ENCODE results near the gene ELOVL5. TPM values are rescaled to one million over a fixed set of nuclear protein-coding genes. Genes with fewer than 3 reads are reported as not detected.

ELOVL5 gene
- total and polyA plus RNA-seq, 2 experiments from 2014 or later: 83.3 to 180 TPM

DNA sequence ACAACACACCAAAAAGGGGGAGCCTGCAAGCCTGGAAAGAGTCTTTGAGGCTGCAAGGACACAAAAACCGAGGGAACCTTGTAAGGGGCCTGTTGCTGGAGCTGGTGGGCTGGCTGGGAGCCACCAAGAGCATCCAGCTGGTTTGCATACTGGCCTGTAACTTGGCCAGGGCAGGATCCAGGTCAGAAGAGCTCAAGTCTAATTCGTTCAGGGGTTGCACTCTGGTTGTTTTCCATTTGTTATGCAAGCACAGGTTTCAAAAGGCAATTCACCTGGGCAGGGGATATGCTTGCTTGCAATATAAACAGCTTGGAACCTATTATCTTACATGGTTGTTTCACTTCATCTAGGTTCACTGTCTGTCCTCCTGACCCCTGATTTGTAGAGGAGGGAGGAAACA lies 101.8 kb downstream of the ELOVL5 start (continued):
- TF ChIP-seq, protein P1, sequence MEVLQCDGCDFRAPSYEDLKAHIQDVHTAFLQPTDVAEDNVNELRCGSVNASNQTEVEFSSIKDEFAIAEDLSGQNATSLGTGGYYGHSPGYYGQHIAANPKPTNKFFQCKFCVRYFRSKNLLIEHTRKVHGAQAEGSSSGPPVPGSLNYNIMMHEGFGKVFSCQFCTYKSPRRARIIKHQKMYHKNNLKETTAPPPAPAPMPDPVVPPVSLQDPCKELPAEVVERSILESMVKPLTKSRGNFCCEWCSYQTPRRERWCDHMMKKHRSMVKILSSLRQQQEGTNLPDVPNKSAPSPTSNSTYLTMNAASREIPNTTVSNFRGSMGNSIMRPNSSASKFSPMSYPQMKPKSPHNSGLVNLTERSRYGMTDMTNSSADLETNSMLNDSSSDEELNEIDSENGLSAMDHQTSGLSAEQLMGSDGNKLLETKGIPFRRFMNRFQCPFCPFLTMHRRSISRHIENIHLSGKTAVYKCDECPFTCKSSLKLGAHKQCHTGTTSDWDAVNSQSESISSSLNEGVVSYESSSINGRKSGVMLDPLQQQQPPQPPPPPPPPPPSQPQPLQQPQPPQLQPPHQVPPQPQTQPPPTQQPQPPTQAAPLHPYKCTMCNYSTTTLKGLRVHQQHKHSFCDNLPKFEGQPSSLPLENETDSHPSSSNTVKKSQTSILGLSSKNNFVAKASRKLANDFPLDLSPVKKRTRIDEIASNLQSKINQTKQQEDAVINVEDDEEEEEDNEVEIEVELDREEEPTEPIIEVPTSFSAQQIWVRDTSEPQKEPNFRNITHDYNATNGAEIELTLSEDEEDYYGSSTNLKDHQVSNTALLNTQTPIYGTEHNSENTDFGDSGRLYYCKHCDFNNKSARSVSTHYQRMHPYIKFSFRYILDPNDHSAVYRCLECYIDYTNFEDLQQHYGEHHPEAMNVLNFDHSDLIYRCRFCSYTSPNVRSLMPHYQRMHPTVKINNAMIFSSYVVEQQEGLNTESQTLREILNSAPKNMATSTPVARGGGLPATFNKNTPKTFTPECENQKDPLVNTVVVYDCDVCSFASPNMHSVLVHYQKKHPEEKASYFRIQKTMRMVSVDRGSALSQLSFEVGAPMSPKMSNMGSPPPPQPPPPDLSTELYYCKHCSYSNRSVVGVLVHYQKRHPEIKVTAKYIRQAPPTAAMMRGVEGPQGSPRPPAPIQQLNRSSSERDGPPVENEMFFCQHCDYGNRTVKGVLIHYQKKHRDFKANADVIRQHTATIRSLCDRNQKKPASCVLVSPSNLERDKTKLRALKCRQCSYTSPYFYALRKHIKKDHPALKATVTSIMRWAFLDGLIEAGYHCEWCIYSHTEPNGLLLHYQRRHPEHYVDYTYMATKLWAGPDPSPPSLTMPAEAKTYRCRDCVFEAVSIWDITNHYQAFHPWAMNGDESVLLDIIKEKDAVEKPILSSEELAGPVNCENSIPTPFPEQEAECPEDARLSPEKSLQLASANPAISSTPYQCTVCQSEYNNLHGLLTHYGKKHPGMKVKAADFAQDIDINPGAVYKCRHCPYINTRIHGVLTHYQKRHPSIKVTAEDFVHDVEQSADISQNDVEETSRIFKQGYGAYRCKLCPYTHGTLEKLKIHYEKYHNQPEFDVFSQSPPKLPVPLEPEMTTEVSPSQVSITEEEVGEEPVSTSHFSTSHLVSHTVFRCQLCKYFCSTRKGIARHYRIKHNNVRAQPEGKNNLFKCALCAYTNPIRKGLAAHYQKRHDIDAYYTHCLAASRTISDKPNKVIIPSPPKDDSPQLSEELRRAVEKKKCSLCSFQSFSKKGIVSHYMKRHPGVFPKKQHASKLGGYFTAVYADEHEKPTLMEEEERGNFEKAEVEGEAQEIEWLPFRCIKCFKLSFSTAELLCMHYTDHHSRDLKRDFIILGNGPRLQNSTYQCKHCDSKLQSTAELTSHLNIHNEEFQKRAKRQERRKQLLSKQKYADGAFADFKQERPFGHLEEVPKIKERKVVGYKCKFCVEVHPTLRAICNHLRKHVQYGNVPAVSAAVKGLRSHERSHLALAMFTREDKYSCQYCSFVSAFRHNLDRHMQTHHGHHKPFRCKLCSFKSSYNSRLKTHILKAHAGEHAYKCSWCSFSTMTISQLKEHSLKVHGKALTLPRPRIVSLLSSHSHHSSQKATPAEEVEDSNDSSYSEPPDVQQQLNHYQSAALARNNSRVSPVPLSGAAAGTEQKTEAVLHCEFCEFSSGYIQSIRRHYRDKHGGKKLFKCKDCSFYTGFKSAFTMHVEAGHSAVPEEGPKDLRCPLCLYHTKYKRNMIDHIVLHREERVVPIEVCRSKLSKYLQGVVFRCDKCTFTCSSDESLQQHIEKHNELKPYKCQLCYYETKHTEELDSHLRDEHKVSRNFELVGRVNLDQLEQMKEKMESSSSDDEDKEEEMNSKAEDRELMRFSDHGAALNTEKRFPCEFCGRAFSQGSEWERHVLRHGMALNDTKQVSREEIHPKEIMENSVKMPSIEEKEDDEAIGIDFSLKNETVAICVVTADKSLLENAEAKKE (CRISPR knock-in tag; IDR thresholded peaks at IDR 0.05): no peak
- TF ChIP-seq CREB1 (CRISPR knock-in tag; IDR thresholded peaks at IDR 0.05; ENCODE audit: low read depth): no peak
- TF ChIP-seq POLR2AphosphoS5 (IDR thresholded peaks at IDR 0.05; ENCODE audit: low read depth): no peak

DNA sequence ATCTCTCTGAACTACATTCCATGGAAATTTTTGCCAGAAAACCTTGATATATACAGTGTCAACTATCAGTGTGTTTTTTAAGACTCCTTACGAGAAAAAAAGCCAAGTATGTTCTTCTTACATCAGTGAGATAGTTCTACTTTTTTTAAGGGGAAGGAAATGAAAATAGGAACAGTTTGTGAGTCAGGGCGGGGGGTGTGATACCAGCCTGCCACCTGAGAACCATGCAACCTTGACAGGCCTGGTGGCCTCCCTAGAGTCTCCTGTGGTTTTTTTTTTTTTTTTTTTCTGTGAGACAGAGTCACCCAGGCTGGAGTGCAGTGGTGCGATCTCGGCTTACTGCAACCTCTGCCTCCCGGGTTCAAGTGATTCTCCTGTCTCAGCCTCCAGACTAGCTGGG lies 103.8 kb downstream of the ELOVL5 start:
- ATAC-seq: no peak
- no peak for DNase-seq (ENCODE audit: low spot score)
- no peak for TF ChIP-seq EZH2 (IDR thresholded peaks at IDR 0.05; ENCODE audit: low read depth, unreplicated experiment)
- TF ChIP-seq STAT1 (IDR thresholded peaks at IDR 0.05; ENCODE audit: unreplicated experiment): no peak
- TF ChIP-seq, protein P1 (CRISPR knock-in tag; IDR thresholded peaks at IDR 0.05): no peak
- TF ChIP-seq, protein P2, sequence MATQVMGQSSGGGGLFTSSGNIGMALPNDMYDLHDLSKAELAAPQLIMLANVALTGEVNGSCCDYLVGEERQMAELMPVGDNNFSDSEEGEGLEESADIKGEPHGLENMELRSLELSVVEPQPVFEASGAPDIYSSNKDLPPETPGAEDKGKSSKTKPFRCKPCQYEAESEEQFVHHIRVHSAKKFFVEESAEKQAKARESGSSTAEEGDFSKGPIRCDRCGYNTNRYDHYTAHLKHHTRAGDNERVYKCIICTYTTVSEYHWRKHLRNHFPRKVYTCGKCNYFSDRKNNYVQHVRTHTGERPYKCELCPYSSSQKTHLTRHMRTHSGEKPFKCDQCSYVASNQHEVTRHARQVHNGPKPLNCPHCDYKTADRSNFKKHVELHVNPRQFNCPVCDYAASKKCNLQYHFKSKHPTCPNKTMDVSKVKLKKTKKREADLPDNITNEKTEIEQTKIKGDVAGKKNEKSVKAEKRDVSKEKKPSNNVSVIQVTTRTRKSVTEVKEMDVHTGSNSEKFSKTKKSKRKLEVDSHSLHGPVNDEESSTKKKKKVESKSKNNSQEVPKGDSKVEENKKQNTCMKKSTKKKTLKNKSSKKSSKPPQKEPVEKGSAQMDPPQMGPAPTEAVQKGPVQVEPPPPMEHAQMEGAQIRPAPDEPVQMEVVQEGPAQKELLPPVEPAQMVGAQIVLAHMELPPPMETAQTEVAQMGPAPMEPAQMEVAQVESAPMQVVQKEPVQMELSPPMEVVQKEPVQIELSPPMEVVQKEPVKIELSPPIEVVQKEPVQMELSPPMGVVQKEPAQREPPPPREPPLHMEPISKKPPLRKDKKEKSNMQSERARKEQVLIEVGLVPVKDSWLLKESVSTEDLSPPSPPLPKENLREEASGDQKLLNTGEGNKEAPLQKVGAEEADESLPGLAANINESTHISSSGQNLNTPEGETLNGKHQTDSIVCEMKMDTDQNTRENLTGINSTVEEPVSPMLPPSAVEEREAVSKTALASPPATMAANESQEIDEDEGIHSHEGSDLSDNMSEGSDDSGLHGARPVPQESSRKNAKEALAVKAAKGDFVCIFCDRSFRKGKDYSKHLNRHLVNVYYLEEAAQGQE (IDR thresholded peaks at IDR 0.05; ENCODE audit: unreplicated experiment): no peak

More for the DNA sequence above, 103.8 kb downstream of the ELOVL5 start:
- Mint-ChIP-seq H3K27ac (no peak overlapping the region), H3K4me1 (peaks cover 7% of the 10 kb centered on the region; the same call in 1 of the 3 replicates), H3K4me3 (no peak overlapping the region), H3K9me3 (0 out of 3 replicates have a peak, but pooled peaks cover 6% of the 10 kb centered on the region), H3K27me3 (ENCODE audit: insufficient read depth, low read depth, poor library complexity) (no peaks in the 10 kb centered on the region), H3K36me3 (ENCODE audit: low read depth) (no peaks in the 10 kb centered on the region)
- Histone ChIP-seq H3K27ac (ENCODE audit: low read depth) (no peak overlapping the region), H3K4me1 (ENCODE audit: insufficient read depth) (no peaks in the 10 kb centered on the region), H3K27me3 (ENCODE audit: insufficient read depth) (no peaks in the 10 kb centered on the region), H2AFZ (no peak overlapping the region), H3K79me2 (replicated peaks; ENCODE audit: insufficient read depth) (no peaks in the 10 kb centered on the region), H3K36me3 (ENCODE audit: insufficient read depth) (0 out of 2 replicates have a peak, but pooled peaks cover 5% of the 10 kb centered on the region), H3K4me3 (no peak overlapping the region), H3F3A (replicated peaks; ENCODE audit: low read depth) (no peaks in the 10 kb centered on the region), H4K20me1 (replicated peaks; ENCODE audit: insufficient read depth) (no peaks in the 10 kb centered on the region; the same call in 1 of the 2 replicates), H3K9me2 (ENCODE audit: insufficient read depth) (no peaks in the 10 kb centered on the region), H3K4me2 (no peak overlapping the region)

Data from GM23338 (cell line).